GM12878 (cell line): Measurements from ENCODE around the gene BRD3. TPM values are rescaled to one million over a fixed set of nuclear protein-coding genes. Genes with fewer than 3 reads are reported as not detected.
A peak's percentile ranks its signal among the peaks of the same experiment; 100 is the strongest.

Experiments
- BCL11A ChIP-seq: IDR thresholded peaks from 2 replicates; pipeline ENCODE4 v1.6.1; 2011; ENCODE audit warnings: low read depth, low read length
- CHD1 ChIP-seq: IDR thresholded peaks from 2 replicates; pipeline ENCODE4 v1.6.1; 2012; ENCODE audit warnings: low read depth, low read length, improper control_type of control experiment
- EZH2 ChIP-seq: IDR thresholded peaks from 2 replicates; pipeline ENCODE4 v1.6.1; 2012; ENCODE audit warnings: low read depth, mild to moderate bottlenecking, control low read depth, inconsistent platforms, low read length, borderline replicate concordance; ENCODE audit not compliant: control insufficient read depth
- FOS ChIP-seq: IDR thresholded peaks from 3 replicates; pipeline ENCODE4 v1.6.1; 2011; ENCODE audit warnings: borderline replicate concordance; ENCODE audit not compliant: insufficient read length; ENCODE audit errors: extremely low read depth
- FOXK2 ChIP-seq: fragments of 450-650 bp; IDR thresholded peaks from 2 replicates; pipeline ENCODE4 v1.6.1; 2017; ENCODE audit warnings: mild to moderate bottlenecking, moderate library complexity
- GATAD2B ChIP-seq: fragments of 450-650 bp; conservative IDR thresholded peaks from 2 replicates; pipeline ENCODE4 v1.6.1; 2017; ENCODE audit warnings: low read depth, mild to moderate bottlenecking, moderate library complexity
- IKZF1 ChIP-seq: fragments of 450-650 bp; conservative IDR thresholded peaks from 2 replicates; pipeline ENCODE4 v1.6.1; 2017; ENCODE audit warnings: antibody characterized with exemption, mild to moderate bottlenecking
- IRF5 ChIP-seq: fragments of 450-650 bp; IDR thresholded peaks from 2 replicates; pipeline ENCODE4 v1.6.1; 2017; ENCODE audit warnings: borderline replicate concordance
- MXI1 ChIP-seq: fragments of 150-350 bp; IDR thresholded peaks from 2 replicates; pipeline ENCODE4 v1.6.1; 2011; ENCODE audit warnings: low read depth, mild to moderate bottlenecking, inconsistent platforms, low read length, improper control_type of control experiment
- NBN ChIP-seq: fragments of 450-650 bp; IDR thresholded peaks from 2 replicates; pipeline ENCODE4 v1.6.1; 2016
- NFIC ChIP-seq: IDR thresholded peaks from 2 replicates; pipeline ENCODE4 v1.6.1; 2012; ENCODE audit warnings: low read depth, mild to moderate bottlenecking, inconsistent platforms, low read length, moderate library complexity
- NR2F1 ChIP-seq: fragments of 450-650 bp; conservative IDR thresholded peaks from 2 replicates; pipeline ENCODE4 v1.6.1; 2017; ENCODE audit warnings: mild to moderate bottlenecking
- NRF1 ChIP-seq: conservative IDR thresholded peaks from 2 replicates; pipeline ENCODE4 v1.6.1; 2011; ENCODE audit warnings: mild to moderate bottlenecking, low read depth, low read length, improper control_type of control experiment
- POLR2A ChIP-seq: IDR thresholded peaks from 2 replicates; pipeline ENCODE4 v1.6.1; 2011; ENCODE audit warnings: low read depth, mild to moderate bottlenecking, low read length
- POLR2AphosphoS5 ChIP-seq: IDR thresholded peaks from 2 replicates; pipeline ENCODE4 v1.6.1; 2011; ENCODE audit warnings: mild to moderate bottlenecking, low read length, inconsistent platforms
- REST ChIP-seq: IDR thresholded peaks from 2 replicates; pipeline ENCODE4 v1.6.1; 2012; ENCODE audit warnings: mild to moderate bottlenecking, low read depth, low read length
- TCF3 ChIP-seq: IDR thresholded peaks from 2 replicates; pipeline ENCODE4 v1.6.1; 2012; ENCODE audit warnings: low read depth, mild to moderate bottlenecking, low read length, borderline replicate concordance; ENCODE audit not compliant: insufficient read depth
- TCF7 ChIP-seq: IDR thresholded peaks from 2 replicates; pipeline ENCODE4 v1.6.1; 2014; ENCODE audit warnings: antibody characterized with exemption, borderline replicate concordance
- USF2 ChIP-seq: IDR thresholded peaks from 2 replicates; pipeline ENCODE4 v1.6.1; 2011; ENCODE audit warnings: low read depth, low read length, improper control_type of control experiment, borderline replicate concordance
- polyA plus RNA-seq, 11 experiments: library from polyadenylated mRNA; depleted of rRNA in 4 of 11; unstranded in 6 of 11; stranded (reverse) in 5 of 11; fragments of >200 nt; fragmentation: Nextera tagmentation in 4 of 11; fragmentation: Illumina TruSeq in 1 of 11; extraction: Ambion mirVana in 4 of 11; extraction: Trizol in 1 of 11; gene quantifications; 1 replicate in 1 of 11; 2 replicates in 10 of 11; pipeline versions ENCODE4 v1.2.1 to v1.2.3, GENCODE V29; 2011 to 2016; ENCODE audit warnings: inconsistent platforms in 2 of 11, missing spikeins in 2 of 11, low read depth in 1 of 11
- total RNA-seq, 4 experiments: library from RNA; depleted of rRNA in 3 of 4; stranded (reverse); fragments of >200 nt in 3 of 4; fragmentation: Illumina TruSeq in 1 of 4; extraction: Trizol in 1 of 4; gene quantifications; 2 replicates each; pipeline versions ENCODE4 v1.2.1 to v1.2.3, GENCODE V29; 2013 to 2021
- TF ChIP-seq, protein P1 (sequence below): fragments of 450-650 bp; IDR thresholded peaks from 2 replicates; pipeline ENCODE4 v1.6.1; 2016; ENCODE audit warnings: mild to moderate bottlenecking, moderate library complexity, borderline replicate concordance

BRD3 gene
- total and polyA plus RNA-seq, 10 of the 15 experiments (the other 5 are each of a cell fraction or from before 2014, with no cell fraction given): 0.53 to 20.8 (median 4.8) TPM

DNA sequence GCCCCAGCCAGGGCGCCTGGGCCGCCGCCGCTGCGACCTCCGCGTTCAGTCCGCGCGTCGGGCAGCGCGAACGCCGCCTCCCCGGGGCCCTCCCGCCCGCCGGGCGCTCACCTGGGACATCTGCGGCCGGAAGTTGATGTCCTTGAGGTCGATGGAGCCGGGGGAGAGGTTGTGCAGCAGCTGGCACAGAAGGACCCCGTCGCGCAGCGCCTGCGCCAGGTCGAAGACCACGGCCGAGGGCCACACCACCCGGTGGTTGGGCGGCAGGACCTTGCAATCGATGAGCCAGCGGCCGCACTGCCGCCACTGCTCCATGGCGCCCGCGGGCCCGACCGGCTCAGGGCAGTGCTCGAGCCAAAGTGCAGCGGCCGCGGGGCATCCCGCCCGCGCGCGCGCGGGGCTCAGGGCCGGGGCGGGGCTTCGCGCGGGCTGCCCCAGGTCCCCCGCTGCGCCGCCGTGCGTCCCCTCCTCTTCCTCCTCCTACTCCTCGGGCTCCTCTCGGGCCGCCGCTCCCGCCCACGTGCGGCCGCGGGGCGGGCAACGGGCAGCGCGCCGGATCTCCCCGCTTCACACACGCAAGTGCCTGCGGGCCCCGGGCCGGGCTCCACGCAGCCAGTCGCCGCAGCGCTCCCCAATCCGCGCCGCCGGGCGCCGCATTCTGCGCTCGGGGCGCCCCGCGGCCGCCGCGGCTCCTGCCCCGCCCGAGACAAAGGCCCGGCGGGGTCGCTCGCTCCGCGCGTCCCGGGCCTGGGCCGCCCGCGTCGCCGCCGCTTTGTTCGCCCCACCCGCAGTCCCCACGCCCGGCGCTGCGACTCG lies 75.7 kb downstream of the BRD3 start, which contains the start of gene VAV2 (continued):
- peak; percentile 65 for TF ChIP-seq IKZF1
- no peak for TF ChIP-seq FOXK2
- TF ChIP-seq NR2F1: peak; percentile 77
- TF ChIP-seq GATAD2B: peak; percentile 47; the same call in 1 of the 2 replicates
- TF ChIP-seq REST: no peak
- 0 out of 2 replicates have a peak, but pooled peaks have one; percentile 6 for TF ChIP-seq TCF3
- no peak for TF ChIP-seq TCF7
- no peak for TF ChIP-seq NFIC
- TF ChIP-seq MXI1: peak; percentile 79; the same call in 1 of the 2 replicates
- TF ChIP-seq, protein P1, sequence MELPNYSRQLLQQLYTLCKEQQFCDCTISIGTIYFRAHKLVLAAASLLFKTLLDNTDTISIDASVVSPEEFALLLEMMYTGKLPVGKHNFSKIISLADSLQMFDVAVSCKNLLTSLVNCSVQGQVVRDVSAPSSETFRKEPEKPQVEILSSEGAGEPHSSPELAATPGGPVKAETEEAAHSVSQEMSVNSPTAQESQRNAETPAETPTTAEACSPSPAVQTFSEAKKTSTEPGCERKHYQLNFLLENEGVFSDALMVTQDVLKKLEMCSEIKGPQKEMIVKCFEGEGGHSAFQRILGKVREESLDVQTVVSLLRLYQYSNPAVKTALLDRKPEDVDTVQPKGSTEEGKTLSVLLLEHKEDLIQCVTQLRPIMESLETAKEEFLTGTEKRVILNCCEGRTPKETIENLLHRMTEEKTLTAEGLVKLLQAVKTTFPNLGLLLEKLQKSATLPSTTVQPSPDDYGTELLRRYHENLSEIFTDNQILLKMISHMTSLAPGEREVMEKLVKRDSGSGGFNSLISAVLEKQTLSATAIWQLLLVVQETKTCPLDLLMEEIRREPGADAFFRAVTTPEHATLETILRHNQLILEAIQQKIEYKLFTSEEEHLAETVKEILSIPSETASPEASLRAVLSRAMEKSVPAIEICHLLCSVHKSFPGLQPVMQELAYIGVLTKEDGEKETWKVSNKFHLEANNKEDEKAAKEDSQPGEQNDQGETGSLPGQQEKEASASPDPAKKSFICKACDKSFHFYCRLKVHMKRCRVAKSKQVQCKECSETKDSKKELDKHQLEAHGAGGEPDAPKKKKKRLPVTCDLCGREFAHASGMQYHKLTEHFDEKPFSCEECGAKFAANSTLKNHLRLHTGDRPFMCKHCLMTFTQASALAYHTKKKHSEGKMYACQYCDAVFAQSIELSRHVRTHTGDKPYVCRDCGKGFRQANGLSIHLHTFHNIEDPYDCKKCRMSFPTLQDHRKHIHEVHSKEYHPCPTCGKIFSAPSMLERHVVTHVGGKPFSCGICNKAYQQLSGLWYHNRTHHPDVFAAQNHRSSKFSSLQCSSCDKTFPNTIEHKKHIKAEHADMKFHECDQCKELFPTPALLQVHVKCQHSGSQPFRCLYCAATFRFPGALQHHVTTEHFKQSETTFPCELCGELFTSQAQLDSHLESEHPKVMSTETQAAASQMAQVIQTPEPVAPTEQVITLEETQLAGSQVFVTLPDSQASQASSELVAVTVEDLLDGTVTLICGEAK: no peak
- no peak for TF ChIP-seq NBN
- peak; percentile 70; the same call in 1 of the 2 replicates for TF ChIP-seq POLR2AphosphoS5
- TF ChIP-seq POLR2A: peak; percentile 73
- no peak for TF ChIP-seq IRF5
- no peak for TF ChIP-seq NRF1
- no peak for TF ChIP-seq BCL11A
- no peak for TF ChIP-seq CHD1
- no peak for TF ChIP-seq EZH2
- TF ChIP-seq FOS: no peak
- no peak for TF ChIP-seq USF2
